Upper lobe of left lung (tissue), 4 donors: ENCODE data around the gene NRSN1.

Experiments used
- CTCF ChIP-seq, 6 experiments: fragments of 450-650 bp in 4 of 6; fragments of 200-600 bp in 2 of 6; sonication (generic) in 2 of 6; IDR thresholded peaks; one replicate each; pipeline ENCODE4 v1.5.1; 2016 to 2019; ENCODE audit warnings: antibody characterized with exemption in 6 of 6
- POLR2A ChIP-seq, 4 donors: fragments of 450-650 bp; IDR thresholded peaks; one replicate each; pipeline ENCODE4 v1.5.1; 2016 to 2017; ENCODE audit warnings: antibody characterized with exemption in 4 of 4, mild to moderate bottlenecking in 2 of 4

GRCh38 chr6:24127316-24127715 is 1.3 kb downstream of the NRSN1 start:
- no peak for TF ChIP-seq CTCF (IDR thresholded peaks at IDR 0.05)
- TF ChIP-seq POLR2A (IDR thresholded peaks at IDR 0.05): no peak
